ENCODE measurements around the gene DYNC1H1.

GRCh38 chr14:102047808-102048540, 83.6 kb downstream of the DYNC1H1 start:
- TF ChIP-seq CTCF (conservative IDR thresholded peaks at IDR 0.05) = no peak
- no peak for TF ChIP-seq ZFX (IDR thresholded peaks at IDR 0.05)

Measured in C4-2B (cell line).